GM12878 (cell line): ENCODE data around the gene PHGDH. TPM values are rescaled to one million over a fixed set of nuclear protein-coding genes. Genes with fewer than 3 reads are reported as not detected.

Source experiments
- BCL11A ChIP-seq: IDR thresholded peaks from 2 replicates; pipeline ENCODE4 v1.6.1; 2011; ENCODE audit warnings: low read depth, low read length
- BCLAF1 ChIP-seq: fragments of 450-650 bp; IDR thresholded peaks from 2 replicates; pipeline ENCODE4 v1.6.1; 2017; ENCODE audit warnings: antibody characterized with exemption, mild to moderate bottlenecking, moderate library complexity
- DPF2 ChIP-seq: fragments of 450-650 bp; IDR thresholded peaks from 2 replicates; pipeline ENCODE4 v1.6.1; 2017; ENCODE audit warnings: mild to moderate bottlenecking
- HDAC6 ChIP-seq: fragments of 200-600 bp; sonication (generic); IDR thresholded peaks from one replicate; pipeline ENCODE4 v1.8.0; 2017; ENCODE audit warnings: antibody characterized with exemption; ENCODE audit not compliant: unreplicated experiment
- IRF5 ChIP-seq: fragments of 450-650 bp; IDR thresholded peaks from 2 replicates; pipeline ENCODE4 v1.6.1; 2017; ENCODE audit warnings: borderline replicate concordance
- LARP7 ChIP-seq: fragments of 450-650 bp; IDR thresholded peaks from 2 replicates; pipeline ENCODE4 v1.6.1; 2017; ENCODE audit warnings: mild to moderate bottlenecking
- MEF2A ChIP-seq: IDR thresholded peaks from 2 replicates; pipeline ENCODE4 v1.6.1; 2011; ENCODE audit warnings: low read depth, mild to moderate bottlenecking, low read length, moderate library complexity; ENCODE audit not compliant: insufficient read depth
- polyA plus RNA-seq, 11 experiments: library from polyadenylated mRNA; depleted of rRNA in 4 of 11; unstranded in 6 of 11; stranded (reverse) in 5 of 11; fragments of >200 nt; fragmentation: Nextera tagmentation in 4 of 11; fragmentation: Illumina TruSeq in 1 of 11; extraction: Ambion mirVana in 4 of 11; extraction: Trizol in 1 of 11; gene quantifications; 1 replicate in 1 of 11; 2 replicates in 10 of 11; pipeline versions ENCODE4 v1.2.1 to v1.2.3, GENCODE V29; 2011 to 2016; ENCODE audit warnings: inconsistent platforms in 2 of 11, missing spikeins in 2 of 11, low read depth in 1 of 11
- total RNA-seq, 4 experiments: library from RNA; depleted of rRNA in 3 of 4; stranded (reverse); fragments of >200 nt in 3 of 4; fragmentation: Illumina TruSeq in 1 of 4; extraction: Trizol in 1 of 4; gene quantifications; 2 replicates each; pipeline versions ENCODE4 v1.2.1 to v1.2.3, GENCODE V29; 2013 to 2021
- TF ChIP-seq, protein P1 (sequence below): fragments of 450-650 bp; IDR thresholded peaks from 2 replicates; pipeline ENCODE4 v1.6.1; 2016; ENCODE audit warnings: mild to moderate bottlenecking
- TF ChIP-seq, protein P2 (sequence below): fragments of 450-650 bp; formaldehyde crosslinking; IDR thresholded peaks from 2 replicates; pipeline ENCODE4 v1.5.0; 2022; ENCODE audit warnings: mild to moderate bottlenecking, missing genetic modification characterization
- TF ChIP-seq, protein P3 (sequence below): fragments of 450-650 bp; IDR thresholded peaks from 2 replicates; pipeline ENCODE4 v1.6.1; 2014; ENCODE audit warnings: mild to moderate bottlenecking

Gene PHGDH
- total and polyA plus RNA-seq, 10 of the 15 experiments (the other 5 are each of a cell fraction or from before 2014, with no cell fraction given): 3.9 to 47.8 (median 25.9) TPM

DNA sequence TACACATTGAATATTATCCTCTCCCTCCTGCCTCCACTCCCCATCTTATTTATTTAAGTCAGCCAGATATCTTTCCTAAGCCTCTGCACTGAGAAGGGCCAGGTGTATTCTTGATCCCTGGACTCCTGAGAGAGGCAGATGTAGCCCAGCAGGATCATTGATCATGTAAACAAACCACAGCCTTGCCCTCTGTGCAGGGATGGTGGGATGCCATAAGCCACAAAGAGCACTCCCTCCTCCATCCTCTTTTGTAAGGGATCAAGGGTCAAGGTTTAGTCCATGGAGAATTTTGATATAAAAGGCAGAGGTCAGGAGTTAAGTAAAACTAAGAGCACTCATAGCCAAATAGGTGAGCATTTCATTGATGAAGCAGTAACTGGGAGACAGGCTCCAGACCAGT lies 17.3 kb downstream of the PHGDH start (continued):
- TF ChIP-seq, protein P1, sequence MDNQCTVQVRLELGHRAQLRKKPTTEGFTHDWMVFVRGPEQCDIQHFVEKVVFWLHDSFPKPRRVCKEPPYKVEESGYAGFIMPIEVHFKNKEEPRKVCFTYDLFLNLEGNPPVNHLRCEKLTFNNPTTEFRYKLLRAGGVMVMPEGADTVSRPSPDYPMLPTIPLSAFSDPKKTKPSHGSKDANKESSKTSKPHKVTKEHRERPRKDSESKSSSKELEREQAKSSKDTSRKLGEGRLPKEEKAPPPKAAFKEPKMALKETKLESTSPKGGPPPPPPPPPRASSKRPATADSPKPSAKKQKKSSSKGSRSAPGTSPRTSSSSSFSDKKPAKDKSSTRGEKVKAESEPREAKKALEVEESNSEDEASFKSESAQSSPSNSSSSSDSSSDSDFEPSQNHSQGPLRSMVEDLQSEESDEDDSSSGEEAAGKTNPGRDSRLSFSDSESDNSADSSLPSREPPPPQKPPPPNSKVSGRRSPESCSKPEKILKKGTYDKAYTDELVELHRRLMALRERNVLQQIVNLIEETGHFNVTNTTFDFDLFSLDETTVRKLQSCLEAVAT: no peak
- TF ChIP-seq LARP7 (no peak), DPF2 (no peak), BCL11A (no peak), IRF5 (no peak), MEF2A (no peak), HDAC6 (no peak), BCLAF1 (no peak)
- TF ChIP-seq, protein P2, sequence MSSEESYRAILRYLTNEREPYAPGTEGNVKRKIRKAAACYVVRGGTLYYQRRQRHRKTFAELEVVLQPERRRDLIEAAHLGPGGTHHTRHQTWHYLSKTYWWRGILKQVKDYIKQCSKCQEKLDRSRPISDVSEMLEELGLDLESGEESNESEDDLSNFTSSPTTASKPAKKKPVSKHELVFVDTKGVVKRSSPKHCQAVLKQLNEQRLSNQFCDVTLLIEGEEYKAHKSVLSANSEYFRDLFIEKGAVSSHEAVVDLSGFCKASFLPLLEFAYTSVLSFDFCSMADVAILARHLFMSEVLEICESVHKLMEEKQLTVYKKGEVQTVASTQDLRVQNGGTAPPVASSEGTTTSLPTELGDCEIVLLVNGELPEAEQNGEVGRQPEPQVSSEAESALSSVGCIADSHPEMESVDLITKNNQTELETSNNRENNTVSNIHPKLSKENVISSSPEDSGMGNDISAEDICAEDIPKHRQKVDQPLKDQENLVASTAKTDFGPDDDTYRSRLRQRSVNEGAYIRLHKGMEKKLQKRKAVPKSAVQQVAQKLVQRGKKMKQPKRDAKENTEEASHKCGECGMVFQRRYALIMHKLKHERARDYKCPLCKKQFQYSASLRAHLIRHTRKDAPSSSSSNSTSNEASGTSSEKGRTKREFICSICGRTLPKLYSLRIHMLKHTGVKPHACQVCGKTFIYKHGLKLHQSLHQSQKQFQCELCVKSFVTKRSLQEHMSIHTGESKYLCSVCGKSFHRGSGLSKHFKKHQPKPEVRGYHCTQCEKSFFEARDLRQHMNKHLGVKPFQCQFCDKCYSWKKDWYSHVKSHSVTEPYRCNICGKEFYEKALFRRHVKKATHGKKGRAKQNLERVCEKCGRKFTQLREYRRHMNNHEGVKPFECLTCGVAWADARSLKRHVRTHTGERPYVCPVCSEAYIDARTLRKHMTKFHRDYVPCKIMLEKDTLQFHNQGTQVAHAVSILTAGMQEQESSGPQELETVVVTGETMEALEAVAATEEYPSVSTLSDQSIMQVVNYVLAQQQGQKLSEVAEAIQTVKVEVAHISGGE (CRISPR knock-in tag): no peak
- TF ChIP-seq, protein P3, sequence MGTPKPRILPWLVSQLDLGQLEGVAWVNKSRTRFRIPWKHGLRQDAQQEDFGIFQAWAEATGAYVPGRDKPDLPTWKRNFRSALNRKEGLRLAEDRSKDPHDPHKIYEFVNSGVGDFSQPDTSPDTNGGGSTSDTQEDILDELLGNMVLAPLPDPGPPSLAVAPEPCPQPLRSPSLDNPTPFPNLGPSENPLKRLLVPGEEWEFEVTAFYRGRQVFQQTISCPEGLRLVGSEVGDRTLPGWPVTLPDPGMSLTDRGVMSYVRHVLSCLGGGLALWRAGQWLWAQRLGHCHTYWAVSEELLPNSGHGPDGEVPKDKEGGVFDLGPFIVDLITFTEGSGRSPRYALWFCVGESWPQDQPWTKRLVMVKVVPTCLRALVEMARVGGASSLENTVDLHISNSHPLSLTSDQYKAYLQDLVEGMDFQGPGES: no peak
